HG03097 (cell line): ENCODE data around the gene EMC8.

Experiments used
- ATAC-seq: cut with Tn5 transposase; IDR thresholded peaks from one replicate; pipeline ENCODE4 v1.9.1; 2021; ENCODE audit not compliant: unreplicated experiment, low FRiP score

Gene EMC8

DNA sequence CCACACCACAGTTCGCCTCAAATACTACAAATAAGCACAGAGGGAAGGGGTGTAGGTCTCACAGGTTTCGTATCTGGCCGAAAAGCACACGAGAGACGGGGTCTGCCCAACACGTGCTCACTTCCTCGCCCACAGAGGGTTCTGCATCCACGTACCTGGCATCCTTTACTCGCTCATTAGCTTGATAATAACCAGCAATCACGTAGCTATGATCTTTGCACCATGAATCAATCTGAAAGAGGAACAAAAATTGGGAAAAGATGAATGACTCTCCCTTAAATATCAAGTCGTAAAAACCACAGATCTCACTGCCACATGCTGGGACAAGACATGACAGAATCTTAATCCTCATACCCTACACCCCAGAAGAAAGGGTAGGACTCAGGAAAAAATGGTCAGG is 10.5 kb downstream of the EMC8 start:
- no peak for ATAC-seq

DNA sequence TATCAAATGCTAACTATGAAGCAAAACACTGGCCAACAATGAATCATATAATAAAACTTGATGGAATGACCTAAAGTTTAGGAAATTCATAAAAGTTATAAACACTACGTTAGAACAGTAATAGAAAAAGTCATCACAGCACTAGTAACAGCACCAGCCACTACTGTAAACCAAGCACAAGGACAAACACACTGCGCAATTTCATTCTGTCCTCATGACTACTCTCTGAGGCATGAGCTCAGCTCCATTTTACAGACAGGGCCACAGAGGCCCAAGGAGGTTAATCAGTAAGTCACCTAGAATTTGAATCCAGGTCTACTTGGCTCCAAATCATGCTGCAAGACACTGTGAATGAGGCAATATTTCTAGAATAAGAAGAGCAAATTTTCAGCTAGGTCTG is 13.4 kb downstream of the EMC8 start:
- ATAC-seq: no peak

DNA sequence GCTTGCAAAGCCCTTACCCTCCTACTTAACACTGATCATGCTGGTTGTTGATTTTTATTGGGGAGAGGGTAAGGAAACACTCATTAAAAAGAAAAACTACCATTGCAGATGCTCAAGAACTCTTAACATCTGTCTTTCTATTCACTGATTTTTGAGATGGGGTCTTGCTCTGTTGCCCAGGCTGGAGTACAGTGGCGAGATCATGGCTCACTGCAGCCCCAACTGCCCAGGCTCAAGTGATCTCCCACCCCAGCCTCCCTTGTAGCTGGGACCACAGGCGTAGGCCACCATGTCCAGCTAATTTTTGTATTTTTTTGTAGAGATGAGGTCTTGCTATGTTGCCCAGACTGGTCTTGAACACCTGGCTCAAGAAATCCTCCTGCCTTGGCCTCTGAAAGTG is 14.5 kb downstream of the EMC8 start:
- ATAC-seq: no peak

DNA sequence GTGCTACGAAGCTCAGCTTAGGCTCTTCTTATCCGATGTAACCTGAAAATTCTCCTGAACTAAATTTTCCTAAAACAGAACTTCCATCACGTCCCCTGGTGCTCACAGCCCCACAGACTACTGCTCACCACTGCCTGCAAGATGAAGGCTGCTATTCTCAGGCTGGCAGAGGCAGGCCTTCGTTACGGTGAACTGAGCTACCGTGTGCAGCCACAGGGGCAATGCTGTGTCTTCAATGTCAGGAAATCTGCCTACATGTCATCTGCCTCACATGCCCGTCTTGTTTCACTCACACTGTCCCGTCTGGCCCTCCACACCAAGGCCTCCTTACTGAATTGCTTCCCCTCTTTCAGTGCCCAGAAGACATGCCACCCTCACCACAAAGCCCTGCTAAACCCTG is 15.9 kb downstream of the EMC8 start:
- ATAC-seq: no peak

DNA sequence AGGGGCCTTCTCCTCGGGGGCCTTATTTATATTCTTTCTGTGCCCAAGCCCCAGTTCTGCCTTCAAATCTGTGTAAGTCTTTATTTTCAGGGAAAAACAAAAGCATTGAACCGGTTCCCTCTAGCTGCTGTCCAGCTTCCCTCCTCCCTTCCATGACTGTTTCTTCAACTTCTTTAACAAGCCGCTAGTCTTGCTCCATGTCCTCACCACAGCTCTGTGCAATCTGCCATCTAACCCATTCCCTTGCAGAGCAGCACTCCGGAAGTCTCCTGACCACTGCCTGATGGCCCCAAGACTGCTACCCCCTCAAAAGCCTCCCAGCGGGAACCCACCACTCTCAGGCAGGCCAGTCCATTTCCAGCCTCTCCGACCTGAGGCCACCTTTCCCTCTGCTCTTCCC is 16.9 kb downstream of the EMC8 start:
- no peak for ATAC-seq

DNA sequence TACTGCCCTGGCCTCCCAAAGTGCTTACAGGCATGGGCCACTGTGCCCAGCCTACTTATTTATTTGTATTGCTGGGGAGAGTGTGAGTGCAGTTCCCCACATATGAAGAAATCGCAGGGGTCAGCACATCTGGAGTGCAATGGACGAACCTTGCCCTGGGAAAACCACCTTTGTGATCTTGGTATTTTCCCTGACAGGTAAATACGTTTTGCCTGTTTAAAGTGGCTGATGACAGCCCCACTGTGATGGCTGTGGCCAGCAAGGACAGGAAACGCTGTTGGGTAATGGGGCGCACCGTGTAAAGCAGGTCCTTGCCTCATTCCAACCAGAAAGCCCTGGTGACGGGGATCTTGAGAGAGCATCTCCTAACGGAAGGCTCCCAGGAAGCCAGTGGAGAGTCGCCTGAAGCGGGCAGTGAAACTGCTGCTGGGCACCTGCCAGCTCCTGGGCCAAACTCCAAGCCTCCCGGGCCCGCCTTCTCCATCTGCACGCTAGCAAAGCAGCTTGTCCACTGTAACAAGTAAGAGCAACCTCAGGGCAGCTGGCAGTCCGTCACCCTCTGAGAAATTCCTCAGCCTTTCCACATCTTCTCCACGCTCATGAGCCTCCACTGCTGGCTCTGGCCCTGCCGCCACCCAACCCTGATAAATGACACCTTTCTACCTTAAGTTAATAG is 17.5 kb downstream of the EMC8 start:
- no peak for ATAC-seq

DNA sequence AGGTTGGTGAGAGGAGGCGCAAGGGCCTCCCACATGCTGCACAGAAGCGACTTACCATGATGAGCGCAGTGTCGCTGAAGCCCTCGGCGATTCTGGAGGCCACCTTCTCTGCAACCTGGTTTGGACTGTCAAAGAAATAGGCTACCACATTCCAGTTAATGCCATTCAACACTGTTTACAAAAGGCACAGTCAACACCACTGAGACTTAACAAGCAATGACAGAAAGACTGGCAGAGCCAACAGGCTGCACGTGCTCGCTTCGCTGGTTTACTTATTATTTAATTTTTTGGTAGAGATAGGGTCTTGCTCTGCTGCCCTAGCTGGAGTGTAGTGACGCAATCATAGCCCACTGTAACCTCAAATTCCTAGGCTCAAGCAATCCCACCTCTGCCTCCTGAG is 18.2 kb downstream of the EMC8 start:
- no peak for ATAC-seq

DNA sequence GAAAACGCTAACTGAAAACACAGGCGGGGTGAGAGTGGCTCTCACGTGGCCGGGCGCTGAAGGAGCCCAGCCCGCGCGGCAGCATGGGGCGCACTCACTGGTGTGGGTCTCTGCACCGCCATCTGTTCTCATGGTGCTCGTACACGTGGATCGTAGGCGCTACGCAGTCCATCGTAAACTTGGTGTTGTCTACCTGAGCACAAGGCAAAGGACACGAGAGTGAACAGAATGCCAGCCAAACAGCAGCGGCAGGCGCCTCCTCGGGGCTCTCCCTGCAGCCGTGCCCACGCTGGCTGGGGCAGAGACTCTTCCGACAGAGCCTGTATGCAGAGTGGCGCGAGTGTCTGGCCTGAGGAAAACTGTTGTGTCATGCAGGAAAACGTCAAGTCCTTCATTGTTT is 19.1 kb downstream of the EMC8 start:
- no peak for ATAC-seq

DNA sequence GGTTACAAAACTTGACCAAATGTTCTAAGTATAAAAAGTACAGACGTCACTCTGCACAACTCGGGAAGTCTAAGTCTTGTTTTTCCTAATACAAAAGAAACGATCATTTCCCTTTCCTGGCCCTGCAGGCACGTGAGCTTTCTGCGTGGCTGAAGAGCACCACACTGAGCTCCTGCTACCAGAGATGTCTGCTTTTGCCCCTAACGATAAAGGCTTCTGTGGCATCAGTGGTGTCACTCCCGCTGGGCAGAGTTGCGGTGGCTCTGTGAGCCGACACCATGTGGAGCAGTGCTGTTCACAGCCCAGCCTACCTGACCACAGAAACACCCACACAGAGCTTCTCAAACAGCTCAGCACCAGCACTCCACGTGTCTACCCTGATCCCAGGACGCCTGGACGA is 20.5 kb downstream of the EMC8 start:
- ATAC-seq: no peak

DNA sequence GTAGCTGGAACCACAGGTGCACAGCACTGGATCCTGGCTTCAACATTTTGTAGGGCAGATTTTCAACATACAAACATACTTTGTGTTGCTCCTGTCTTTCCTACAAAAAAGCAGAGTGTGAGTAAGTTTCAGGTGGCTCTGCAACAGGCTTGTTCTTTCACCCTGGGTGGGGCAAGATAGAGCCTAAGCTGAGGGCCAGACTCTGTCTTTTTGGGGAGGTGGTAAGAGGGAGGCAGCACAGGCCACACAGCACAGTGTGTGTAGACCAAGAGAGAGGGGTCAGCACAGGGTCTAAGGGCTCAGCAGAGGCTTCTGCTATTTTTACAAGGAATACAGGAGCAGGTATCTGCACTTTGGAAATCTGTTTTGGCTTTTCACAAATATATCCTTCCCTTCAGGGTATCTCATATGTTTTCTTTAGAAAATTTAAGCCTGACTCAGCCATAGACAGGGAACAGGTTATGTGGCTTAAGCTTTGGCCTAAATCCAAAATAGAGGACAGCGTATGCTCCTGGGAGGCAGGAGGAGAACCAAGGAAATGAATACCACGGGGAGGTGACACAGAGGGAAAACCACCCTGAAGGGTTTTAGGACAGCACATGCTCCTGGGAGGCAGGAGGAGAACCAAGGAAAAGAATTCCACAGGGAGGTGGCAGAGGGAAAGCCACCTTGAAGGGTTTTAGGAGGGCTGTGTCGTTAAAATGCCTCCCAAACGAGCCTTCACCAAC is 21.6 kb downstream of the EMC8 start:
- no peak for ATAC-seq

DNA sequence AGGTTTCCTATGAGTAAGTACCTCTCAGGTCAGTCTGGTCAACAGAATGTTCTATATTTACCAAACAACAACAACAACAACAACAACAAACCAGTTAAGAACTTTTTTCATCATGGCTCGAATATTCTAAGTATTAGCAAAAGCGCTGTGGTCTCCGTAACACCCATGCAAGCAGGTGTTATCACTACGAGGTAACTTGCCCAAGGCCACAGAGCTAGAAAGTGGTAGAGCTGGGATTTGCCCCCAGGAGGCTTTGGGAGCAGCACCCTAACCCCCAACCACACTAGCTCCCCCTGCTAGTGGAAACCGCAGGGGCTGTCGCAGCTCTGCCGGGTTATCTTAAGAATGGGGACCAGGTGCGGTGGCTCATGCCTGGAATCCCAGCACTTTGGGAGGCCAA is 24.5 kb downstream of the EMC8 start:
- ATAC-seq: no peak

DNA sequence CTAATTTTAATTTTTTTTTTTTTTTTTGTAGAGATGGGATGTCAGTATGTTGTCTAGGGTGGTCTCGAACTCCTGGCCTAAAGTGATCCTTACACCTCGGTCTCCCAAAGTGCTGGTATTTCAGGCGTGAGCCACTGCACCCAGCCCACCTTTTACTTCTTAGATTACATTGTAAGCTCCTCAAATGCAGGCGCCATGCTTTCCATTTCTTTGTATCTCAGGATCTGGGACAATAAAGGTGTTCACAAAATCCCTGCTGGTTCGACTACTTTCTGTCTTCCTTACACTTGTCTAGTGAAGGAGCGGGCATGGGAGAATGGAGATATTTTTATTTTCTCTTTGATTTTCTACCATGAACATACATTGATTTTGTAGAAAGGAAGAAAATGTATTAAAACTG is 25.2 kb downstream of the EMC8 start:
- no peak for ATAC-seq

DNA sequence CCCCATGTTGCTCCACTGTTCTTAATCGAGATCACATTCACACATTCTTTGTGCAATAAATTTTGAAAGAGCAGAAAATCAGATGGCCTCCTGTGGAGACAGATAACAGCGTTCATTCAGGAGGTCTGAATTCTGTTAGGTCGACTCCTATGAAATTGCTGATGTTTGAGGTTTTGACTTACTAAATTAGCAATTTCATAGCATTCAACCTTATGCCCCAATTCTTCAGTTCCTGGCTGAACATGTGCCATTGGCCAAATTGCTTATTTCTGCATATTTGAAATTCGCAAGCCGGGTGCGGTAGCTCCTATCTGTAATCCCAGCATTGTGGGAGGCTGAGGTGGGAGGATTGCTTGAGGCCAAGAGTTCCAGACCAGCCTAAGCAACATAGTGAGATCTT is 26.3 kb downstream of the EMC8 start:
- no peak for ATAC-seq

DNA sequence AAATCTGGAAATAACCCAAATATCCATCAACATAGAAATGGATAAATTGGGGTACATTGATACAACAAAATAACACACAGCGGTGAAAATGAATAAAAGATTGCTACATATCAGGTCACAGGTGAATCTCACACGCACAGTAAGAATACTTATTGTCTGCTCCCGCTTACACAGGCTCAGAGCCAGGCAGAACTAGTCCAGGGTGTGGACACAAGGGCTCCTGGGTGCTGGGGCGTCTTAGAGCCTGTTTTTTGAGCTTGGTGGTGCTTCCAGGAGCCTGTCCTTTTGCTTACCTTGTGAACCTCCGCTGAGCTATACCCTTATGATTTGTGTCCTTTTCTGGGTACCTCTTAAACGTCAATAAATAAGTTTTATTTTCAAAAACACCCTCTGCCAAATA is 28.6 kb downstream of the EMC8 start:
- no peak for ATAC-seq

DNA sequence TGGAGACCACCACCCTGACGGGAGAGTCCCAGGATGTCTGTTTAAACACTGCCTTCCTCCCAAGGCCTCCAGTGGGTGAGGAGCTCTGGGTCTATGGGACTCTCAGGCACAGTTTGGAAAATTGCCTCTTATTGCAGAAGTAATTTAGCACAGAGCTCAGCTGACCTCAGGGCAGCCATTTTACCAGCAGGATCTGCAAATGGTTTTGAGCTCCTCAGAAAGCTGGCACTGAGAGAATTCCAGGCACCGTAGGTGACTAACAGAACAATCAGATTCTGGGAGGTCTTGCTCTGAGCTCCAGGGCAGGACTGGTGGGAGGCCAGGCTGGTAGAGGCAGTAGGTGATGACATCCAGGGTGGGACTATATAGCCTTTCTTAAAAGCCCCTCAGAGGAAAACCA is 31.1 kb downstream of the EMC8 start:
- no peak for ATAC-seq

DNA sequence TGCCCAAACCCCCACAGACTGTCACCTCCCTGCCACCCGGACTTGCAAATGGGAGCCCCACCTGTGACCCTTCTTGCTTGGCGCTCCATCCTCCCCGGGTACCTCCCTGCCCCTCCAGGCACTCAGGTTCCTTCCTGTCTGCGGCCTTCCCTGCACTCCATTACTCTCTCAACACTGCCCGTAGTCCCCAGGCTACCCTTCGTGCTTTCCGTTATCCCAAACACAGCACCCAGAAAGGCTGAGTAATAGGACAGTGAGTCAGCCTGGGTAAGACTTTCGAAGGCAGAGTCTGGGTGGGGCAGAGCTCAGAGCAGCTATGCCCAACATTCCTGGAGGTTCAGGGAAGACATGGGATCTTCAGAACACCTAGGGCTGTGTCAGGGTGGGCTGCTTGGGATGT is 31.8 kb downstream of the EMC8 start:
- ATAC-seq: no peak

DNA sequence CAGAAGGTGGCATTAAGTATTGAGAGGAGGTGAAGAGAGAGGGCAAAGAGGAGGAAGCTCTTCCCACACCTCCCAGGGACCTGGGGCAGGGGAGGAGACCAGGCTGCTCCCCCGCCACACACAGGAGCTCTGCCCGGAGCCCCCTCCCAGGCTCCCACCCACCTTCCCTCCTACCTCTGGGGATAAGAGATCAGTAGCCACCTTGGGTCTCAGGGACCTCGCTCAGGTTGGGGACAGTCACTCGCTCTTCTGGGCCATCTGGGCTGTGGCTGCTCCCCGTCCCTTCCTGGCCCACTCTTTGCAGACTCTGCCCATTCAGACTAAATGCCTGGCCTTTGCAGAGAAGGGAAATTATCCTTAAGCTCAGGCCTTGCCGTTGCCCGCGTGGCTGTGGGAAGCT is 33.6 kb downstream of the EMC8 start:
- ATAC-seq: no peak

DNA sequence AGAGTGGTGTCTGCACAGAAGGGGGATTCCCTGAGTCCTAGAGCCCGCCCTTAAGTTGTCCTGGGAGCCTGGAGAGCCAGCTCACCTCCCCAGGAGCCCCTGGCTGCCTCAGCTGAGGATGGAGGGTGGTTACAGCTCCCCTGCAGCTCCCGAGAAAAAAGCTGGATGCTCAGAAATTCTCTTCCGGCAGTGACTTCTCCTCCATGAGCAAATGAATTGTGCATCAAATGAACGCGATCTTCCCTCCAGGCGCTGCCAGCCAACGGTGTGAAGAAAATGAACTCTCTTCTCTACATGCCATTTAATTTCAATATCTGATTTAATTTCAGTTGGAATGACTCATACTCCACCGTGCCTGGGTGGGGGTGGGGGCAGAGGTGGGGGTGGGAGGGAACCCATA is 34.1 kb downstream of the EMC8 start:
- no peak for ATAC-seq

DNA sequence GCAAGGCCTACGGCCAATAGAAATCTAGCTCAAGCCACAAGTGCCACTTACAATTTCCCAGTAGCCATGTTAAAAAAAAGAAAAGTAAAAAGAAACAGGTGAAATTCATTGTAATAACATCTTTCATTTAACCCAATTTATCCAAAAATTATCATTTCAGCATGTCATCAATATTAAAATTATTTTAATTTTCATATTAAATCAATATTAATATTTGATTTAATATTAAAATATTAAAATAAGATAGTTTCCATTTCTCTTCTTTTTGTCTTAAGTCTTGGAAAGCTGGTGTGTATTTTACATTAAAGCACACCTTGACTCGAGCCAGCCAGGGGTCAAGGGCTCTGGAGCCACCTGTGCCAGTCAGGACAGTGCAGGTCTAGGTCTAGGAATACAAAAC is 35.7 kb downstream of the EMC8 start:
- ATAC-seq: no peak

DNA sequence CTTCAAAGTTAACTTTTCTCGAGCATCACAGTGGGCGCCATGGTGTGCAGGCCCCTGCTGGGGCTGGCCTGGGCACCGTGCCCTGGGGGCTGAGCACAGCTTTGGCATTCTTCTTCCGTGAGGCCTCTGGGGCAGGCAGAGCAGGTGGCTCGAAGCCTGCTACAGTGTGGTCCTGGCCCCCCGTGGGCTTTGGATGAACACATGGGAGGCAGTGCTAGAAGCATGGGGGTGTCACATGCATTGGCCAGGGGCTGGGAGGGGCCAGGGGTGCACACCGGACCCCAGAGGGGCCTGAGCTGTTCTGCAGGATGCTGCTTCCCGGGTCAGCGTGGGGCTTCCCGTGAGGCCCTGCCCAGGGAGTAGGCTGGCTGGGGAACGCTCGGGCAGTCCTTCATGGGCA is 36.4 kb downstream of the EMC8 start:
- ATAC-seq: no peak

DNA sequence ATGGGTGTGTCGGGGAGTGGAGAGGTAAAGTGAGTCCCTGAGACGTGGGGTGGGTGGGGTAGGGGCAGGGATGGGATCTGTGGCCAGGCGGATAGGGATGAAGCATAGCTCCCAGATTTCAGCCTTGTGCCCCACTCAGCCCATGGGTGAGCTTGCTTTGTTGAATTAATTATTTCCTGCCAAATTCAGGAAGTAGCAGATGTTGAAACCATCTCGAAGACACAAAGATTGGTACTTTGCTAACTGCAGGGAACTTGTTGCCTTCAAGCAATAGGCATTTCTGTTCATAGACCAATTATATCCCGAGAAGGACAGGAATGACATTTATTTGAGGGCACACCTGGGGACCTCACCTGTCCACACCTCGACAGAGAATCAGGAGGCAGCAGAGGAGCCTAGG is 37.5 kb downstream of the EMC8 start:
- no peak for ATAC-seq

DNA sequence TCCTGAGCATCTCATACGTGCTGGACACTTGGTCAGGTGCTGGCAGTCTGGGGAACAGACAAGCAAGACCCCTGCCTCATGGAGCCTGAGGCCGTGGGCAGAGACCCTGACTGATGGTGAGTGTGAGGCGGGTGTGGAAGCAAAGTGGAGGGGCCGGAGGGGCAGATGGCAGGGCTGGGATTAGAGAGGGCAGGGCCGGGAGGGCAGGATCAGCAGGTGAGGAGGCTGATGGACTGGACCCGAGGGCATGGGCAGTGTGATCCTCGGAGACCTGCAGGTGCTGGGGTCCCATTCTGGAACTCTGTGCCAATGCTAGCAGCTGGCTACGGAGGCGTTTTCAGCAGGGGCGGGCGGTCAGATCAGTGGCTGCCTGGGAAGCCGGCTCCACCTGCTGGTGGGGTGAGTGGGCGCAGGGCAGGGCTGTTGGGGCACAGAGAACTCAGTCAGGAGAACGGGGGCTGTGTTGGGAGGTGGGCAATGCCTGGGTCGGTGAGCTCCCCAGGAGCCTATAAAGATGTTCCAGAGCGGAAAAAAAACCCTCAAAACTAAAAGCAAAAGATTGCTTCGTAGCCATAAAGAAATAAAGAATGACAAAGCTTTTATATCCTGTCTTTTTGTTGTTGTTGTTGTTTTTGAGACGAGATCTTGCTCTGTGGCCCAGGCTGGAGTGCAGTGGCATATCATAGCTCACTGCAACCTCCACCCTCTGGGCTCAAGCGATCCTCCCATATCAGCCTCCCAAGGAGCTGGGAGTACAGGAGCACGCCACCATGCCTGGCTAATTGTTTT is 39.5 kb downstream of the EMC8 start:
- ATAC-seq: no peak
